HG03575 (cell line): Measurements from ENCODE around the gene TMEM234.

Experiments used
- ATAC-seq: cut with Tn5 transposase; IDR thresholded peaks from one replicate; pipeline ENCODE4 v1.9.1; 2021; ENCODE audit not compliant: unreplicated experiment, insufficient number of reproducible peaks, low FRiP score; ENCODE audit errors: extremely low read depth

TMEM234 gene

DNA sequence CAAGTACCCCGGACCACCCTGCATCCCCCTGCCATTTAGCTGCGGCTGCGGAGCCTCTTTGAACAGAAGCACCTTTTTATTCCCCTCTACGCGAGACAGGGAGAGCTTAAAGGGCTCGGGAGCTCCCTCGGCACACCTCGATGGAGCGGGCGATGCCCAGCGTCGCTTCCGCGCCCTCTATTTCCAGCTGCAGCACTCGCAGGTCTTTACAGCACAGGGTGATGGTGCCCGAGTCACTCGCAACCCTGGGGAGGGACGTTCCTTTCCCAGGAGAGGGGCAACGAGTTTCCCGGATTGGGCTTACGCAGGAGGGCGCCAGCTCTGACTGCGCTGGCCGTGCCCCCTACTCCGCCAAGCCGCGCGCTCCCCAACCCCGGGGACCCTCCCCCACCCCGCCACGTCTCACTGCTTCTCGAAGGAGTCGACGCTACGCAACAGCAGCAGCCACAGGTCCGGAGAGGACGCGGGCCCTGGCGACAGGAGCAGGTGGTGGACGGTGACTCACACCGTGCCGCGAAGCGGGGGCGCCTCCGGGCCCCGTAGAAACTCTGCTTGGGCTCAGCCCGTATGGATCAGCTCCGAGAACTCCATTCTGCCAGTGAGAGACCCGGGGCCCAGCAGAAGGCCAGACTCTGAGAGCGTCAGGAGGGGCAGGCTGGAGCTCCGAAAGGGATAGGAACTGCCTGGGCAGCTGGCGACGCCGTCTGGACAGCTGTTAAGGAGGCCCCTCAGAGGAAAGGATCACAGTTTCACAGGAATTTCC is 19.0 kb upstream of the TMEM234 start:
- no peak for ATAC-seq

DNA sequence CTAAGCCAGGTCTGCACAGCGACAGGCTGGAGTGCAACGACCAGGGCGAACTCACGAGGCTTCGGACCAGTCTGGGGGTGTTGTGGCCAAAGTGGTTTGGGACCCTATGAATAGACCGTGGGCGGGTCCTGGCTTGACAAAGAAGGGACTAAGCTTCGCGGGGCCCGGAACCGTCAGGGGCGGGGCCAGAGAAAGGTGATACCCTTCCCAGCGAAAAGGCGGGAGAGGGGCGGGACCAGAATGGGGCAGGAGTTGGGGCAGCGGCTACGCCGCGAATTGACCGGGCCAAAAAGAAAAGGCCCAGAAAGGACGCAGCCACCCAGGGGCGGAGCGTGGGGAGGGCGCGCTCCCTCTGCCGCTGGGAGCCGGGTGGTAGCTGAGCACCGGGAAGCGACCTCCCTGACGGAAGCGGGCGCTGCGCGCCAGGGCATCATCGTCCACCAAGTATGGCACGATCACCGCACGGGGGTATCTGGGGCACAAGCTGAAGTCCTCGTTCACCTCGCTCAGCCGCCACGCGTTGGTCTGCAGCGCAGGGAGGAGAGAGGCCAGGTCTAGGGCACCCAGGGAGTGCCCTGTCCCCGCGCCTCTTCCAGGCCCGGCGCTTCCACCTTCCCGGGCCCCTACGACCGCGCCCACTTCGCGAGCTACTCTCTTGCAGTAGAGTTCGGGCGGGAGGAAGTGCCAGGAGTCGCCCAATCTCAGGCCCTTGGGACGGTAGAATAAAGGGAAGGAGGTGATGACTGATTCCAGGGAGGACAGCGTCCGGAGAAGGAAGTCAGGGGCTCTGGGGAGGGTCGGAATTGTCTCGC is 18.2 kb upstream of the TMEM234 start:
- no peak for ATAC-seq

DNA sequence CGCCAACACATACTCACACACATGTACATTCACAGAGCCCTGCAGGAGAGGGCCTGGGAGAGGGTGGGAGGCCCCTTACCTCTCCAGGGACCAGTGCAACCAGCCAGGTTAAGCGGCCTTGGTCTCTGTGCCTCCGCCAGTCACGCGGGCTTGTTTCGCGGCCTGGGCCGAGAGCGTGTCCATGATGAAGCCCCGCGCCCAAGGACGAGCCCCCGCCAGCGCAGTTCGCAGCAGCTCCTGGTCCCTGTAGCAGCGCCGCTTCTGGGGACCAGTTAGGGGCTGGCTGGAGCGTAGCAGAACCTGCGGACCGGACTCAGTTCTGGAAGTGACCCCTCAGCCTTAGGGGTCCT is 17.6 kb upstream of the TMEM234 start:
- no peak for ATAC-seq

DNA sequence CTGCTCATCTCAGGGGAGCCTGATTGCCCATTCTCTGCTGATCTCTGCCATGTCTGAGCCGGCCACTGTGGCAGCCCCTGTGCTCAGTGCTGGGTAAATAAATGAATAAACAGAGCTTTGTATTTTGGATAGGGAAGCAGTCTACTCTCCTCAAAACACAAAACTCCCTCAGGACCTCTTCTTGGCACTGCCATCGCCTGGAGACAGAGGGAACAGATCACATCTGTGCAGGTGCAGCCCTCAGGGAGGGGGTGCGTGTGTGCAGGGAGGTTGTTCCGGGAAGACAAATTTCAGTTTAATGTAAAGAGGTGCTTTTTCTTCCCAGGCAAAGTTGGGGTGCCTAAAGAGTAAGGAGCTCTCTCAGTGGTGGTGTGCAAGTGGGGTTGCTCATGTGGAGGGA is 17.2 kb upstream of the TMEM234 start:
- no peak for ATAC-seq

- ATAC-seq, result no peak
Observed at GRCh38 chr1:32234792-32235191, 12.6 kb upstream of the TMEM234 start.

DNA sequence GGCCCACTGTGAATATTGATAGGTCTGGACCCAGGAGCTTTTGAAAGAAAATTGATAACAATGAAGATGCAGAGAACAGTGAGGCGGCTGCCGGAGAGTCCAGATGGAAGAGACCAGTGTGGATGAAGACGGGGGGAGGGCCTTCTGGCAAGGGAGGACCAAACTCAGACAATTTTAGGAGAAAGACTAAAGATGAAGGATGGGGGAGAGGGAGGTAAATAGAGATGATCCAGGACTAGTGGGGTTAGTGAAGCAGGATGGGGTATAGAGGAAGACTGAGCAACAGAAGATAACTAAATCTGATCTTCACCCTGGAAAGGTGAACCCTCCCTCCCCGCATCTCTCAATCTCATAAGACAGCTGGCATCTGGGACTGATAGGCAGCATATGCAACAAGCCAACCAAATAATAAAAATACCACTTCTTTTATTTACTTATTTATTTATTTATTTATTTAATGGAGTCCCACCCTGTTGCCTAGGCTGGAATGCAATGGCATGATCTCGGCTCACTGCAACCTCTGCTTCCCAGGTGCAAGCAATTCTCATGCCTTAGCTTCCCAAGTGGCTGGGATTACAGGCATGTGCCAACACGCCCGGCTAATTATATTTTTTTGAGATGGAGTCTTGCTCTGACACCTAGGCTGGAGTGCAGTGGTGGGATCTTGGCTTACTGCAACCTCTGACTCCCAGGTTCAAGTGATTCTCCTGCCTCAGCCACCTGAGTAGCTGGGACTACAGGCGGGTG is 10.6 kb upstream of the TMEM234 start:
- no peak for ATAC-seq

DNA sequence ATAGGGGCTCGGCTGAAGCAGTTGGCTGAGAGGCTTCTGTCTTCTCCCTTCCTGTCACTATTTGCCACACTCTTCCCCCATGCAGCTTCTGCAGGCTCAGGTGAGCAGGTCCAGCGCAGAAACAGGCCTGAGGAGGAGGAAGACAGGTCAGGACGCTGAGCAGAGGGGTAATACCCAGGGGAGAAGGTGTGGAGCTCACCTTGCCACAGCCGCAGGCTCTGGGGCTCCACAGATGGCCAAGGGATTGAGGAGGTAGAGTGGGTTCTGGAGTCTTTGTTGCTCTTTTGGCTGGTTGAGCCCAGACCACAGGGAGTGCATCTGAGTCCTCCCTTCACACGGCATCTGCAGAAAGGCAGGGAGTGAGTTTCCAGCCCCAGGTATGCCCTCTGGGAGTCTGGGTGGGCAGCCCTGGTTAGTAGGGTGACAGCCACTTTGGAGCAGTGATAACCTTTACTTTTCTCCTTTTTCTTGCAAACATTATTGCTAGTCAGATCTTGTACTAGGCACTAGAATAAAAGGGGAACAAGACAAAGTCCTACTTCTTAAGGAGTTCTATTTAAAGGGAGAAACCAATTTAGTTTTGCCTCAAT is 9.8 kb upstream of the TMEM234 start:
- ATAC-seq, result no peak

DNA sequence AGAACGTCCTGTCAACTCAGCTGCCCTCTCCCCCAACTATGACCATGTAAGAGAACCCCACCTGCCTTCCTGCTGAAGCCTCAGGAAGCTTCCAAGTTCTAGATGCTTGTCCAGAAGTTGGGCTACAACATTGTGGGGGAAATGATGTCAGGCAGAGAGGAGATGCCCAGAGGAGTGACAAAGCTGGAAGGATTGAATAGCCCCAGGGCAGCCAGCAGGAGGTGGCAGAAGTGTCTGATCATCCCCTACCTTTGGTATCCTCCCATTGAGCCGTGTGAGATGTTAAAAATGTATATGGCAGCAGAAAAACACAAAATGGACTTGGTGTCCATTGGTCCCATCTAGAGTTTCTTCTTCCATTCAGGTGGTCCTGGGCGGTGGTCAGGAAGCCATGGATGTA is 6.6 kb upstream of the TMEM234 start:
- ATAC-seq, result no peak

- ATAC-seq, result no peak
Observed at GRCh38 chr1:32224285-32224684, 2.1 kb upstream of the TMEM234 start.

DNA sequence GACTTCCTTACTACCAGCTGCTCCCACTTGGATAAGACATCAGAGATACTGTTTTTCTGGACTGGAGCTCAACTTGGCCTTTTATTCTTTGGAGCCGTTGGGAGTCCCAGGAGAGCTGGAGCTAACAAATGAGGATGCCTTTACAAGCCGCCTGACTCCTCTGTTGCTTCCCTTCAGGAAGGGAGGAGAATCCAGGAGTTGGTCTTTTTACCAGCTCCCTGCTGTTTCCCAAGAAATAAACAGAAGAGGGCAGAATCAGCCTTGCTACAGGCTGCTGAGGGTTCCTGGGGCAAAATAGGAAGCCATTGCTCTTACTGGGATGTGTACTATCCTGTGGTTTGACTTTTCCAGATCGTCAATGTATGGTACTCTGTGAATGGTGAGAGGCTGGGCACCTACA is 1.5 kb upstream of the TMEM234 start:
- no peak for ATAC-seq

DNA sequence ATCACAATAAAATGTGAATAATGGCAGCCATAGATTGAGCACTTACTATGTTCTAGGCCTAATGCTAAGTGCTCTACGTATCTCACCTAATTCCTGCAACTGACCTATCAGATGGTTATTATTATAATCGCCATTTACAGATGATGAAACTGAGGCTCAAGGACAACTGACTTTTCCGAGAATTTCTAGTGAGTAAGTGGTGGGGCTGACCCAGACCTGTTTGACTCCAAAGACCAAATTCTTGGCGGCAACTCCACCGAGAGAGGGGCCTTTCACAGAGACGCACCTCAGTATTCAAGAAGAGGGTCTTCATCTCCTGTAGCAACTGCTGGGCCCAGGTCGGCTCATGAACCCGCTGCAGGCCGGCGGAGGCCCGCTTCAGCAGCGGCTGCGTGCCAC is 573 bp downstream of the TMEM234 start:
- ATAC-seq, result no peak

GRCh38 chr1:32220746-32221580 is 1.2 kb downstream of the TMEM234 start:
- no peak for ATAC-seq

DNA sequence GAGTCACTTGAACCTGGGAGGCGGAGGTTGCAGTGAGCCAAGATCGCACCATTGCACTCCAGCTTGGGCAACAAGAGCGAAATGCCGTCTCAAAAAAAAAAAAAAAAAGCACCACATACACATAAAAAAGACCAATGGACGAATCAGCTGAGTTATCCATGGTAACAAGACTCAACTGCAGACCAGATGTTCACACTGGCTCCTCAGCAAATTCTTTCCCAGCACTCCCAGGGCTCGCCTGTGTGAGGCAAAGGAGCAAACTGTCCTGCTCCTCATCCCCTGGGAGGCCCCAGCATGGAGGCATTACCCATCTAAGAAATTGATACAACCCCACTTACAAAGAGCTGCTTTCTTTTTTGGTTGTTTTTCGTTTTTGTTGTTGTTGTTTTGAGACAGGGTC is 3.1 kb downstream of the TMEM234 start:
- ATAC-seq, result no peak

GRCh38 chr1:32216566-32216965 is 5.6 kb downstream of the TMEM234 start:
- ATAC-seq, result no peak

DNA sequence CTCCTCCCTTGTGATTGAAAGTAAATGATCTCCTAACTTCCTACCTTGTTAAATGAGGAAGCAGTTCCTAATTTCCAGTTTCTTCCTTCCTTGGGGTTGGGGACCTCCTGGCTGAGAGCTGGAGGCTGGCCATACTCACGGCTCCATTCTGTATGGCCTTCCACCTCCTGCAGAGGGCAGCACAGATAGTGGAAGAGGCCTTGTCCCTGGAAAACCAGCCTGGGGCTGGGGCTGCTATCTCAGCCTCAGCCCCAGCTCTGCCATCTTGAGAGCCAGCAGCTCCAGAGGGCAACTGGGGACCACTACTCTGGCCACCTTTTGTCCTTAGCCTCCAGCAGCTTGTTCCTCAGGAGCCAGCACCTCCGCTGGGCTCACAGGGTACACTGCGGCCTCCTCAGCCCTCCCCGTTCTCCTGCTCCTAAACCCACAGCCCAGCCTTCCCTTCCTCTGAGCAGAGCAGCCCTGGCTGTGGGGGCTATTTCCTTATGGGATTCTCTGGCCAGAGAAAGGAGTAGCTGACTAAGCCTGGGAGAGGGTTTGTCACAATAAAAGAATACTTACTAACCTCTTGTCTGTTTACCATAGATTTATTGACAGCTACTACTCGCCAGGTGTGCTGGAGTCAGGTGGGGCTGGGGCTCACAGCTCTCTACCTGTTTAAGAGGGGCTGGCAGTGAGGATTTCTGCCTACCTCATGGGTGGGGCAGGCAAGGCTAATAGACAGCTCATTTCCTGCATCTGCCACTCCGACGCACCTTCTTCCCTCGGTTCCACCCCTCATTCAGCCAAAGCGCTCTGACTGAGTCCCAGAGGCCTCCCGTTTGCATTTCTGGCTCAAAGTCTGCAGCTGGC is 6.3 kb downstream of the TMEM234 start:
- ATAC-seq, result no peak

DNA sequence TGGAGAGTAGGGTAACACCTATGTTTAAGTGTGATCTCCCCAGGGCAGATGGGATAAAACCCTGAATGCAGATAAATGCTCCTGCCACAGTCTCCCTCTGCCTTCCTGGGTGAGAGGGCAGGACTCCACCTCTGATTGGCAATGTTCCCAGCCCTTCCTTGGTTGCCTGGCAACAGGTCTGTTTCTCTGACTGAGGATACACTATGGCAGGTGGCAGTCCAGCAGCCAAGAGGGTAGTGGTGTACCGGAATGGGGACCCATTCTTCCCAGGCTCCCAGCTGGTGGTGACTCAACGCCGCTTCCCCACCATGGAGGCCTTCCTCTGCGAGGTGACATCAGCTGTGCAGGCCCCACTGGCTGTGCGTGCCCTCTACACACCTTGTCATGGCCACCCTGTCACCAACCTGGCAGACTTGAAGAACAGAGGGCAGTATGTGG is 13.2 kb downstream of the TMEM234 start, which contains the start of gene DCDC2B:
TSS of gene DCDC2B (plus strand) at position 199 of the 438 bp plus-strand sequence. CDS start at position 204, 5 bp downstream.
- ATAC-seq, result no peak

- no peak for ATAC-seq
Observed at GRCh38 chr1:32208469-32208868, 13.7 kb downstream of the TMEM234 start.
